BJ (cell line): ENCODE measurements around the gene MAGIX. TPM values are rescaled to one million over a fixed set of nuclear protein-coding genes. Genes with fewer than 3 reads are reported as not detected.

Source experiments
- CTCF ChIA-PET: fragments of 350-600 bp; formaldehyde crosslinking; extraction: SDS; loops from one replicate; lab custom pipeline; 2021; ENCODE audit warnings: antibody characterized with exemption, inconsistent platforms; lab: Yijun Ruan, JAX
- POLR2A ChIA-PET: fragments of 300-600 bp; sonication (Branson Sonifier 250); formaldehyde crosslinking; extraction: SDS; loops from one replicate; lab custom pipeline; 2021; ENCODE audit warnings: antibody characterized with exemption; lab: Charles Lee
- DNase-seq: peaks from one replicate; pipeline ENCODE4 v3.0.0-alpha.2; 2011; ENCODE audit warnings: low read depth
- H3K27me3 ChIP-seq: 2 replicates; pipeline ENCODE4 v1.6.0; 2011; ENCODE audit warnings: low read length; ENCODE audit not compliant: control insufficient read depth, insufficient read depth
- H3K36me3 ChIP-seq: 2 replicates; pipeline ENCODE4 v1.5.1; 2011; ENCODE audit warnings: low read length; ENCODE audit not compliant: control insufficient read depth, insufficient read depth
- H3K4me3 ChIP-seq: 2 replicates; pipeline ENCODE4 v1.5.1; 2011; ENCODE audit warnings: low read depth, mild to moderate bottlenecking, control low read depth, low read length
- polyA plus RNA-seq: library from polyadenylated mRNA; depleted of rRNA; stranded (reverse); fragments of >200 nt; gene quantifications from 2 replicates; pipeline ENCODE4 v1.2.3, GENCODE V29; 2011
- TF ChIP-seq, protein P1 (sequence below): IDR thresholded peaks from 2 replicates; pipeline ENCODE4 v1.5.1; 2011; ENCODE audit warnings: low read depth, mild to moderate bottlenecking, control low read depth, inconsistent platforms, low read length, moderate library complexity; ENCODE audit not compliant: insufficient read depth

The MAGIX gene
- polyA plus RNA-seq, 1 experiment, result 0.67 TPM

DNA sequence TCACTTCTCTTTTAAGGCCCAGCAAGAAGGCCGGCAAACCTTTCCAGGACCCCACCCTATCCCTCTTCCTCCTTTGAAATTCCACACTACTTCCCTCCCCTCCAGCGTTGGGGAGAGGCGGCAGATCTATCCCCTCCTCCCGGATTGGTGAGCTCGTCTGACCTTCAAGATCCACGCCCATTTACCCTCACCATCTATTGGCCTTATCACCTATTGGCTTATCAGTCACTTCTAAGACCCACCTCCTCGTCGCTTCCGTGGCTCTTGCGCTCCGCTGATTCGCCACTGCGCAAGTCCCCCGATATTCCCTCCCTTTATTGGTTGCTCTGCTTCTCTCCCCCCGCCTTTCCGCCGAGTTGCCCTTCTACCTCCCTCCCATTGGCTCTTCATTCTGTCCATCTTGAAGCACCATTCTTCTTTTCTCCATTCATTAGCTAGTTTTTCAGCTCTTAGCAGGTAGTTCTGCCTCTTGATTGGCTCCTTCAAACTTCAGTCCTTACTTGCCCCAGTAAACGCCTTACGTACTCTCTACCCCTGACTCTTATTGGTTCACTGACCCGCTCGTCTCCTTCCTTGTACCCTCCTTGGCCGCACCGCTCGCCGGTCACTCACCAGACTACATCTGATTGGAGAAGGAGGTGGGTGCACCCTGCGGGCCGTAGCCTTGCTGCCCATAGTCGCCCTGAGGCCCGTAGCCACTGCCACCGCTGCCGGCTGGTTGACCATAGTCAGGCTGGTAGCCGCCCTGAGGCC is 28.4 kb downstream of the MAGIX start:
- peak; percentile 99 for DNase-seq
- Histone ChIP-seq H3K27me3 (no peaks in the 10 kb centered on the region), H3K4me3 (peak overlapping the region; percentile 67), H3K36me3 (no peaks in the 10 kb centered on the region)
- POLR2A ChIA-PET, result interaction anchor here (0.6 to 0.7 kb wide), 2 partner anchors 12 to 78 kb away, joined by 3 to 4 read pairs; no protein-coding TSS in a partner anchor
- CTCF ChIA-PET, result interaction anchor here (2.1 kb wide), 1 partner anchor 16 kb away, joined by 5 read pairs; no protein-coding TSS in a partner anchor
- TF ChIP-seq, protein P1, sequence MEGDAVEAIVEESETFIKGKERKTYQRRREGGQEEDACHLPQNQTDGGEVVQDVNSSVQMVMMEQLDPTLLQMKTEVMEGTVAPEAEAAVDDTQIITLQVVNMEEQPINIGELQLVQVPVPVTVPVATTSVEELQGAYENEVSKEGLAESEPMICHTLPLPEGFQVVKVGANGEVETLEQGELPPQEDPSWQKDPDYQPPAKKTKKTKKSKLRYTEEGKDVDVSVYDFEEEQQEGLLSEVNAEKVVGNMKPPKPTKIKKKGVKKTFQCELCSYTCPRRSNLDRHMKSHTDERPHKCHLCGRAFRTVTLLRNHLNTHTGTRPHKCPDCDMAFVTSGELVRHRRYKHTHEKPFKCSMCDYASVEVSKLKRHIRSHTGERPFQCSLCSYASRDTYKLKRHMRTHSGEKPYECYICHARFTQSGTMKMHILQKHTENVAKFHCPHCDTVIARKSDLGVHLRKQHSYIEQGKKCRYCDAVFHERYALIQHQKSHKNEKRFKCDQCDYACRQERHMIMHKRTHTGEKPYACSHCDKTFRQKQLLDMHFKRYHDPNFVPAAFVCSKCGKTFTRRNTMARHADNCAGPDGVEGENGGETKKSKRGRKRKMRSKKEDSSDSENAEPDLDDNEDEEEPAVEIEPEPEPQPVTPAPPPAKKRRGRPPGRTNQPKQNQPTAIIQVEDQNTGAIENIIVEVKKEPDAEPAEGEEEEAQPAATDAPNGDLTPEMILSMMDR, result no peak

DNA sequence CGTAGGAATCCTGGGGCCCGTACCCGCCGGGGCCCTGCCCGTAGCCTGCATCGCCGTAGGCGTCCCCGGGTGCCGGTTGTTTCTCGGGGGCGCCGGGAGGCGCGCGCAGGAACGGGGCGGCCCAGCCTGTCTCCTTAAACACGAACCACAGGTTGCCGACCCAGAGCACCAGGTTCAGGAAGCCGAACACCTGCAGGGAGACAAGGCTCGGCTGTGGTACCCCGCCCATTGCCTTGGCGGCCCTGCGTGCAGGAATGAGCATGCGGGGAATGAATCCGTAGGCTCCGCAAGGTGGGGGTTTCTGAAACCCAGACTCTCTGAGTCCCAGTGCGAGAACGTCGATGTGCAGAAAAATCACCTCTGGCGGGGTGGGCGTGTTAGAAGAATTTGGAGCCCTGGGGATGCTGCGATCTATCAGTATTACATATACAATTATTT is 29.0 kb downstream of the MAGIX start:
- TF ChIP-seq, protein P1, result no peak
- CTCF ChIA-PET, result interaction anchor here (1.2 to 2.1 kb wide), 3 partner anchors 16 to 84 kb away, joined by 4 to 6 read pairs (median 5); no protein-coding TSS in a partner anchor
- no peak for DNase-seq
- Histone ChIP-seq H3K36me3 (no peaks in the 10 kb centered on the region), H3K4me3 (peak overlapping the region; percentile 67), H3K27me3 (no peaks in the 10 kb centered on the region)
- POLR2A ChIA-PET, result no interaction called here

DNA sequence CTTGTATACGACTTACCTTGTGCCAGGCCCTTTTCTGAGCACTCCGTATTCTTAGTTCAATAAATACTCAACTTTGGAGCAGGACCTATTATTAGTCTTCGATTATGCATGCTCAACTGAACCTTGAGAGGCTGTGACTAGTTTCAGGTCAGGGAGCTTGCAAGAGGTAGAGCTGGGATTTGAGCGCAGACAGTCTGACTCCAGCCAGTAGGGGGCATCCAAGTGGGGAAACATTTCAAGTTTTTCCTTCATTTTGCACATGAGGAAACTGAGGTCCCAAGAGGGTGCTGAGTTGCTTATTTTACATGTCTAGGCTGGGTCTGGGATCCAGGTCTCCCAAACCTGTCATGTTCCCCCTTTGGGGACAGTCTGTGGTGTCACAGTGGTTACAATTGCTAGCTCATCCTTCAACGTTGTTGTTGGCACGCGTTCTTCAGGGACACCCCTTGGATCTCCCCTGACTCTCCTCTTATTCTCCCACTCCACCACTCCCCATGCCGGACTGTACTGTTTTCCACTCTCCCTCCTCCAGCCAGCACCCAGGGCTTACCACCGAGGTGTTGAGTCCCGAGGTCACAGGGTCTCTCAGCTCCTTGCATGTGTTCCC is 30.3 kb downstream of the MAGIX start:
- ChIA-PET POLR2A (no interaction called here), CTCF (interaction anchor here (0.6 to 2.1 kb wide), 11 partner anchors 9 to 727 kb away, joined by 3 to 8 read pairs (median 4); no protein-coding TSS in a partner anchor)
- Histone ChIP-seq H3K4me3 (no peak overlapping the region), H3K27me3 (no peaks in the 10 kb centered on the region), H3K36me3 (no peaks in the 10 kb centered on the region)
- DNase-seq, result no peak
- TF ChIP-seq, protein P1, result peak; percentile 61

DNA sequence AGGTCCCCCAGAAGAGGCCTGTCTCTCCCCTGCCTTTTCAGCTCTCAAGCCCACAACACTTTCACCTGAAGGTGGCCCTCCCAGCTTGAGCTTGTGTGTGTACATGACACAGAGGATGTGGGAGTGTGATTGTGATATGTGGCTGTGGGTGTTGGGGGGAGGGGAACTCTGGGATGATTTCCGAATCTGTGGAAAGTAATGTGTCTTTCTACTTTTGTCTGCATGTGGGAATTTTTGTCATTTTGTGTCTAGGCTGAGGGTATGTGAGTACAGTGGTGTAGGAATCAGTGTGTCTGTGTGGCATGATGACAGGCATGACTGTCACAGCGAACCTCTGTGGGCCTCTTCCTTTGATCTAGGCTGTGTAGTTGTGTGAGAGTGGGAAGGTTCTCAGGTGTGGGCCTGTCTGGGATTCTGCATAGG is 31.0 kb downstream of the MAGIX start:
- TF ChIP-seq, protein P1, result no peak
- ChIA-PET CTCF (interaction anchor here (0.9 to 1.7 kb wide), 5 partner anchors 9 to 726 kb away, joined by 3 to 6 read pairs (median 4); no protein-coding TSS in a partner anchor), POLR2A (no interaction called here)
- no peak for DNase-seq
- no peaks in the 10 kb centered on the region for H3K27me3 ChIP-seq
- no peak overlapping the region for H3K4me3 ChIP-seq
- H3K36me3 ChIP-seq, result no peaks in the 10 kb centered on the region

DNA sequence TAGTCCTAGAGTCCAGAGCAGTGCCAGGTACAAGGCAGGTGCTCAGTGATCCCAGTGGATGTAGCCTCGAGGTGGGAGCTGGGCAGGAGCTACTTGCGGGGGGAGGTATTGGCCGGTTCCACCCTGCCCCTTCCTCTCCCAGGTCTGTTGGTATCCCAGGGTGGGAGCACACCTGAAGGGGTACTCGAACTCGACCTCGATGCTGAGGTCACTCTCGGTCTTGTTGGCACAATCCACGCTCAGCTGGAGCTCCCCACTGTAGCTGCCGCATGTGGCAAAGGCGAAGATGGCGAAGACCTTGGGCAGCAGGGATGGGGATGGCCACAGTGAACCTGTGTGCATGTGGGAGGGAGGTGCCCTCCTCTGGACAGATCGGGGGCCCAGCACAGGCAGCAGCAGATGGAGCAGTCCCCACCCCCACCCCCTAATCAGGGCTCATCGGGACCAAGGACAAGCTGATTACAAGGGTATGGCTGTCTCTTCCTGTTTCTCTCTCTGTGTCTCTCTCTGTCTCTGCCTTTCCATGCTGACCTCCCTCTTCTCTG is 35.1 kb downstream of the MAGIX start:
- Histone ChIP-seq H3K4me3 (no peak overlapping the region), H3K27me3 (no peaks in the 10 kb centered on the region)
- no peak for DNase-seq

More for the DNA sequence above, 35.1 kb downstream of the MAGIX start:
- ChIA-PET CTCF (no interaction called here), POLR2A (no interaction called here)
- TF ChIP-seq, protein P1, result no peak
- no peaks in the 10 kb centered on the region for H3K36me3 ChIP-seq
